ENCODE data around the gene PHAF1.

Gene PHAF1

DNA sequence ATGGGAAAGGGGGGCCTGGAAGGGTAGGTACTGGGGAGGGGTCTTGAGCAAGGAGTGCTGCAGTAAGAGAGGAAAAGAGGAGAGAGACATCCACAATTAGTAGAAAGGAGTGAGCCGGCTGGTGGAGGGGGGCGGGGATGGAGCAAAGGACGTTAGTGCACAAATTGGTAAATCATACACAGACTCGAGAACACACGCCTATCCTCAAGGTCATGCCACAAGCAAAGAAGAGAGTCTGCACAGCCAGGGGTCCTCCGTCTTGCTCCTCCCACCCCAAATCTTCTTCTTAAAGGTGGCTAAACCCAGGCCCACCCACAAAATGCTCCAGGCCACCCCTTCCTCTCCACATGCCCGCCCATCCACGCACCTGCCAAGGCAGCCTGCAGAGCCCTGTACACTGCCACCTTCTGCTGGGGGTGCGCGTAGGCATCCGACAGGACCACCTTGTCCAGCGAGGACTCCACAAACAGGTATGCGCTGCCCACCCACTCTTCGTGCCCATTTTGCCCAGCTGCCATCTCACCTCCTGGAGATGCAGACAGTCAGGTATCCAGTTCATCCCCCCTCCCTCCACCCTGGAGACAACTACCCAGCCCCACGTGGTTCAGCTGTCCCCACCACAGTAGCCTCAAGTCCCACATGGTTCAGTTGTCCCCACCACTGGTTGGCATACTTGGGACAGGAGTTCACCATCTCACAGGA lies 46.6 kb downstream of the PHAF1 start:
- TF ChIP-seq, protein P1, sequence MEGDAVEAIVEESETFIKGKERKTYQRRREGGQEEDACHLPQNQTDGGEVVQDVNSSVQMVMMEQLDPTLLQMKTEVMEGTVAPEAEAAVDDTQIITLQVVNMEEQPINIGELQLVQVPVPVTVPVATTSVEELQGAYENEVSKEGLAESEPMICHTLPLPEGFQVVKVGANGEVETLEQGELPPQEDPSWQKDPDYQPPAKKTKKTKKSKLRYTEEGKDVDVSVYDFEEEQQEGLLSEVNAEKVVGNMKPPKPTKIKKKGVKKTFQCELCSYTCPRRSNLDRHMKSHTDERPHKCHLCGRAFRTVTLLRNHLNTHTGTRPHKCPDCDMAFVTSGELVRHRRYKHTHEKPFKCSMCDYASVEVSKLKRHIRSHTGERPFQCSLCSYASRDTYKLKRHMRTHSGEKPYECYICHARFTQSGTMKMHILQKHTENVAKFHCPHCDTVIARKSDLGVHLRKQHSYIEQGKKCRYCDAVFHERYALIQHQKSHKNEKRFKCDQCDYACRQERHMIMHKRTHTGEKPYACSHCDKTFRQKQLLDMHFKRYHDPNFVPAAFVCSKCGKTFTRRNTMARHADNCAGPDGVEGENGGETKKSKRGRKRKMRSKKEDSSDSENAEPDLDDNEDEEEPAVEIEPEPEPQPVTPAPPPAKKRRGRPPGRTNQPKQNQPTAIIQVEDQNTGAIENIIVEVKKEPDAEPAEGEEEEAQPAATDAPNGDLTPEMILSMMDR (IDR thresholded peaks at IDR 0.05; ENCODE audit: low read depth, low read length, missing control alignments) = no peak
- no peak overlapping the region for H3K4me3 ChIP-seq (ENCODE audit: low read depth, low read length)

DNA sequence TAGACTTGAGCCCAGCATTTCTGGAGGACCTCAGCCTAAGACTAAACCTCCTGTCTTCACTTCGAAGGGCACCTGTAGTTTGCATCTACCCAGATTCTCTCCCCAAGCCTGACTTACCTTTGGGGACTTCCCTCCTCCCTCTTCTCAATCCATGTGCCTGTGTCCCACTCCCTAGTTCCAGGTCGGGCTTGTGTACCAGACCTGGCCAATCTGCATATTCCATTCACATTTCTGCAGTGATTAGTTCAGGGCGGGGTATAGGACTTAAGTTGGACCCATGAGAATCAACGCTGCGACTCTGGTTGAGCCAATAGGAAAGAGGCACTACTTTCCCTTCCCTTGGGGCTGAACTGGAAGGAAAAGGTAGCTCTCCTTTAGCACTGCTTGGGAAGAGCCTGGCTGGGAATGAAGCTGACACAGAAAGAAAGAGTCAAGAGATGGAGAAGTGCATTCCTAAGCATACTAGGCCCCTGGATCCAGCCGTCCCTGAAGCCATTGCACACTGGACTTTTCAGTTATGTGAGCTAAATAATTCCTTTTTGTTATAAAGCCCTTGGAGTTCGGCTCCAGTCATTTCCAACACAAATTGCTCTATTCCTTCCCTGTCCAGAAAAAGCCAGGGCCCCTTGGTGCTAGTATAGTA lies 47.5 kb downstream of the PHAF1 start:
- H3K4me3 ChIP-seq (ENCODE audit: low read depth, low read length) = no peak overlapping the region
- no peak for DNase-seq (ENCODE audit: low read depth)
- TF ChIP-seq, protein P1 (IDR thresholded peaks at IDR 0.05; ENCODE audit: low read depth, low read length, missing control alignments) = no peak

More for the DNA sequence above, 46.6 kb downstream of the PHAF1 start:
- DNase-seq (ENCODE audit: low read depth) = no peak

DNA sequence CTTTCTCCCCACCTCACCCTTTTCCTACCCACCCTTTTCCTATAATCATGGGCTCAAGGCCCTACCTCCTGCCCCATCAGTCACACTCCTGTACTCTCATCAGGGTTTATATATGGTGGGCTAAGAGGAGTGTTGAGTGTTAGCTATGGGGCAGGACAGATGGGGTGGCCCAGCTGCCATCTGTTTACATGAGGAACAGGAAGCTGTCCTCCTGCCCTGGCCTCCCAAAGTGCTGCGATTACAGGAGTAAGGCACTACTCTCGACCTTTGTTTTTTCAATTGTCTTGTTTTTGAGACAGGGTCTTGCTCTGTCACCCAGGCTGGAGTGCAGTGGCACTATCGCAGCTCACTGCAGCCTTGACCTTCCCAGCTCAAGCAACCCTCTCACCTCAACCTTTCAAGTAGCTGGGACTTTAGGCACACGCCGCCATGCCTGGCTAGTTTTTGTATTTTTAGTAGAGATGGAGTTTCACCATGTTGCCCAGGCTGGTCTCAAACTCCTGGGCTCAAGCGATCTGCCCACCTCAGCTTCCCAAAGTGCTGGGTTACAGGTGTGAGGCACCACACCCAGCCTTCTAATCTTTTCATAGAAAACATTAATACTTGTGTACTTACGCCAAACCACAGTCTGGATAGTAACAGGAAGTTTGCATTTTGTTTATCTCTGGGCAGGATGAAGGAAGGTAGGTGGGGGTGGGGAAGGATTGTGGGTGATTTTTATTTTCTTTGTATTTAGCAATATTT lies 48.3 kb downstream of the PHAF1 start:
- TF ChIP-seq, protein P1 (IDR thresholded peaks at IDR 0.05; ENCODE audit: low read depth, low read length, missing control alignments) = no peak
- no peak for DNase-seq (ENCODE audit: low read depth)
- peak overlapping the region; percentile 94; the same call in 1 of the 2 replicates for H3K4me3 ChIP-seq (ENCODE audit: low read depth, low read length)

DNA sequence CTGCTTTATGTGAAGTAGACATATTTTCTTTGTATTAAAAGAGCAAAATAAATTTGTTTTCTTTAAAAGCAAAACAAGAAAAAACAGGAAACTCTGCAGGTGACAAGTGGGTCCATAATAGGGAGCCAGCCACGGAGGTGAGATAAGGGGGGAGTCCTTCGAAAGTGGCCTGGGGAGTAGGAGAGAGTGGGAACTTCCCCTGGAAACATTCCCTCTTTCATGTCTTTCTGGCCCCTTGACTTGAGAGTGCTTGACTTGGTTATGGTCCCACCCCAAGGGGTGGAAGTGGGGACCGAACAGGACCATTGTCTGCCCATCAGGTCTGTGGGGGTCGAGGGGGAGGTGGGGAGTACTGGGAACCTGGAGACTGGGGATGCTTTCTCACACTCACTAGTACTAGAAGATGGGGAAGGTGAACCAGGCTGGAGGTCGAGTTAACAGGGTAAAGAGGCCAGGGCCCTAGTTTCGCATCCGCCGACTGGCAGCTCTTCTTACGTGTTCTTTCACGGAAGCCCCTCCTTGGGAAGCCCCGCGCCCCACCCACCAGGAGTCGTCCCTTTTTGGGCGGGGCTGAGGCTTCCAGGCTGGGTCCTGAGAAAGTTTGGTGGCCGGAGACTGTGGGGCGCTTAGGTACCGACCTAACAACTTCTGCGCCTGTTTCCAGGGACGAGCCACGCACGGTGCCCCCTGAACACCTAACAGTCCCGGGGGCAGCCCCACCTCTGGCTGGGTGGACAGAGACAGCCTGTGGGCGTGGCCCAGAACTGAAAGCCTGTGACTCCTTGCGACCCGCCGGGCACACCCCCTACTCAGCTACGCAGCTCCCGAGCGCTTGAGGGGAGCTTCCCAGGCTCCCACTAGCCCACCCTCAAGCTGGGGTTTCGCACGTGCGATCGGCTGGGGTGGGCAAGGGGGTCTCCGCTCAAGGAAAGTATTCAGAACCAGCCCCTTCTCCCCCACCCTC lies 49.2 kb downstream of the PHAF1 start:
- TF ChIP-seq, protein P1 (IDR thresholded peaks at IDR 0.05; ENCODE audit: low read depth, low read length, missing control alignments) = no peak
- peak; percentile 78 for DNase-seq (ENCODE audit: low read depth)
- peak overlapping the region; percentile 94 for H3K4me3 ChIP-seq (ENCODE audit: low read depth, low read length)

DNA sequence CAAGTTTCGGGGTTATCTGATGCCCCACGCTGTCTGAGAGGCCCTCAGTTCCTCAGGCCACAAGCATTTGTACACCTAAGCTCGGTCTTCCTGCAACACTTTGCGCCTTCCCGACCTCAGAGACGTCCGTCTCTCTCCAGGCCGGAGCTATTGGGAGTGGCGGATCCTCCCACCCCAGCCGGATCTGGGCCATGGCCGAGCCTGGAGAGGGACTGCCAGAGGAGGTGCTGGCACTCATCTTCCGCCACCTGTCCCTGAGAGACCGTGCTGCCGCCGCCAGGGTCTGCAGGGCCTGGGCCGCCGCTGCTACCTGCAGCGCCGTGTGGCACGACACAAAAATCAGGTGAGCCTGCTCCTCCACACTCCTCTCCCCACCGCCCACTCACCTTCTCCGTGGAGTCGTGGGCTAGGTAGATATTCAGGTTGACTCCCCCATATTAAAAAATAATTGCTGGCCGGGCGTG lies 51.9 kb downstream of the PHAF1 start:
- H3K4me3 ChIP-seq (ENCODE audit: low read depth, low read length) = no peak overlapping the region; the same call in 1 of the 2 replicates
- DNase-seq (ENCODE audit: low read depth) = no peak
- TF ChIP-seq, protein P1 (IDR thresholded peaks at IDR 0.05; ENCODE audit: low read depth, low read length, missing control alignments) = no peak

DNA sequence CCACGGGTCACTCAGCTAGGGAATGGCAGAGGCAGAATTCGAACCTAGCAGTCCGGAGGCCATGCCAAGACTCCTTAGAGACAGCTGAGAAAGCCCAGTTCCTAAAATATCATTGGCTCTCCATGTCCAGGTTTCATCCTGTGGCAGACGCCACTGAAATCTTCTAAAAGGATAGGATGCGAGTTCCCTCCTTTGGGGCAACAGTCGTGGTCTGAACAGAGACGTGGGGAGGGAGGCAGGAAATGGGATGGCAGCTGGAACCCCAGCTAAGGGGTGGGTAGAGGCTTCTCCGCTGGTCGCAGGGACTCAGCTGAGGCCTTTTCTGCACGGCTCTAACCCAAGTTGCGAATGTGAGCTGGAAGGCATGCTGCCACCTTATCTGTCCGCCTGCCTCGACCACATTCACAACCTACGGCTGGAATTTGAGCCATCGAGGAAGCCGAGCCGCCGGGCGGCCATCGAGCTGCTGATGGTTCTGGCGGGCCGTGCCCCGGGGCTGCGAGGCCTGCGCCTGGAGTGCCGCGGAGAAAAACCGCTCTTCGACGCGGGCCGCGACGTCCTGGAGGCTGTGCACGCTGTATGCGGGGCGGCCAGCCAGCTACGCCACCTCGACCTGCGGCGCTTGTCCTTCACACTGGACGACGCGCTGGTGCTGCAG lies 52.9 kb downstream of the PHAF1 start:
- DNase-seq (ENCODE audit: low read depth) = no peak
- TF ChIP-seq, protein P1 (IDR thresholded peaks at IDR 0.05; ENCODE audit: low read depth, low read length, missing control alignments) = no peak
- no peak overlapping the region; the same call in 1 of the 2 replicates for H3K4me3 ChIP-seq (ENCODE audit: low read depth, low read length)
